ENCODE results near the gene ZSWIM1. TPM values are rescaled to one million over a fixed set of nuclear protein-coding genes. Genes with fewer than 3 reads are reported as not detected.
"Not testable (repeated sequence)": the region's sequence is repeated elsewhere in the genome, so short reads cannot be mapped to it uniquely, and the experiment has no call there.

The ZSWIM1 gene
- total RNA-seq, 5 donors from 2014 or later (not counting 1 experiment from before 2014, with no cell fraction given), result 8.3 to 17.2 (median 14.6) TPM

- H3K4me1 Mint-ChIP-seq, result peaks cover 0 to 2% (median 0%) of the 10 kb centered on the region in 3 donors
- Histone ChIP-seq H3K4me3 (ENCODE audit: control insufficient read depth in 1 of 2, extremely low read depth in 1 of 2, low read length in 1 of 2) (no peak overlapping the region), H3K27me3 (replicated peaks in 1 of 2; ENCODE audit: control insufficient read depth in 2 of 2, extremely low read depth in 1 of 2, insufficient read depth in 2 of 2, low read length in 1 of 2) (no peaks in the 10 kb centered on the region), H3K36me3 (ENCODE audit: control insufficient read depth in 2 of 2, extremely low read depth in 1 of 2, insufficient read depth in 1 of 2, low read length in 1 of 2) (peaks cover 0 to 6% of the 10 kb centered on the region in 2 donors), H3K4me1 (ENCODE audit: control insufficient read depth in 1 of 2, extremely low read depth in 1 of 2, insufficient read depth in 2 of 2, low read length in 2 of 2) (no peaks in the 10 kb centered on the region), H3K27ac (ENCODE audit: low read length) (no peak overlapping the region), H3K9me3 (no peaks in the 10 kb centered on the region)
- ChIA-PET CTCF (no interaction called here), POLR2A (interaction anchor here in 1 of 2 donors (0.6 kb wide), 1 partner anchor 30 kb away, joined by 3 read pairs; no protein-coding TSS in a partner anchor)
- no peak for ATAC-seq (replicated peaks in 1 of 4)
- peaks cover 7% of the 10 kb centered on the region for H3K36me3 Mint-ChIP-seq
- no peaks in the 10 kb centered on the region for H3K27me3 Mint-ChIP-seq
- H3K27ac Mint-ChIP-seq, result no peak overlapping the region
- no peaks in the 10 kb centered on the region for H3K9me3 Mint-ChIP-seq
- no peak overlapping the region for H3K4me3 Mint-ChIP-seq
- no peak for DNase-seq
Observed at GRCh38 chr20:45867819-45868176, 13.2 kb upstream of the ZSWIM1 start.

GRCh38 chr20:45872626-45873025 lies 8.4 kb upstream of the ZSWIM1 start:
- ATAC-seq (replicated peaks in 1 of 4), result no peak
- peaks cover 17% of the 10 kb centered on the region for H3K36me3 Mint-ChIP-seq
- H3K27me3 Mint-ChIP-seq, result no peaks in the 10 kb centered on the region
- ChIA-PET POLR2A (no interaction called here), CTCF (no interaction called here)
- WGBS (ENCODE audit: insufficient coverage), result 100% methylated on average over 2 of the region's 4 CpGs
- no peak for DNase-seq
- H3K4me1 Mint-ChIP-seq, result no peaks in the 10 kb centered on the region
- H3K36me3 ChIP-seq (ENCODE audit: control insufficient read depth in 2 of 2, extremely low read depth in 1 of 2, insufficient read depth in 1 of 2, low read length in 1 of 2), result peaks cover 10 to 12% of the 10 kb centered on the region in 2 donors
- H3K9me3 ChIP-seq, result no peaks in the 10 kb centered on the region
- no peaks in the 10 kb centered on the region for H3K4me1 ChIP-seq (ENCODE audit: control insufficient read depth in 1 of 2, extremely low read depth in 1 of 2, insufficient read depth in 2 of 2, low read length in 2 of 2)
- no peak overlapping the region for H3K27ac Mint-ChIP-seq
- H3K4me3 Mint-ChIP-seq, result no peak overlapping the region
- H3K27me3 ChIP-seq (replicated peaks in 1 of 2; ENCODE audit: control insufficient read depth in 2 of 2, extremely low read depth in 1 of 2, insufficient read depth in 2 of 2, low read length in 1 of 2), result no peaks in the 10 kb centered on the region
- H3K4me3 ChIP-seq (ENCODE audit: control insufficient read depth in 1 of 2, extremely low read depth in 1 of 2, low read length in 1 of 2), result no peak overlapping the region
- H3K27ac ChIP-seq (ENCODE audit: low read length), result no peak overlapping the region
- no peaks in the 10 kb centered on the region for H3K9me3 Mint-ChIP-seq

- H3K27me3 ChIP-seq (replicated peaks in 1 of 2; ENCODE audit: control insufficient read depth in 2 of 2, extremely low read depth in 1 of 2, insufficient read depth in 2 of 2, low read length in 1 of 2), result no peaks in the 10 kb centered on the region
- no CpG with 5 or more reads among the region's 1 CpG for WGBS (ENCODE audit: insufficient coverage)
- no peaks in the 10 kb centered on the region for H3K27me3 Mint-ChIP-seq
- ChIA-PET POLR2A (no interaction called here), CTCF (no interaction called here)
- H3K4me1 ChIP-seq (ENCODE audit: control insufficient read depth in 1 of 2, extremely low read depth in 1 of 2, insufficient read depth in 2 of 2, low read length in 2 of 2), result no peaks in the 10 kb centered on the region
- DNase-seq (no peak), ATAC-seq (replicated peaks in 1 of 4) (no peak)
- peaks cover 17% of the 10 kb centered on the region for H3K36me3 Mint-ChIP-seq
- H3K4me3 Mint-ChIP-seq, result no peak overlapping the region
- H3K4me3 ChIP-seq (ENCODE audit: control insufficient read depth in 1 of 2, extremely low read depth in 1 of 2, low read length in 1 of 2), result no peak overlapping the region
- H3K27ac Mint-ChIP-seq, result no peak overlapping the region
- no peaks in the 10 kb centered on the region for H3K9me3 ChIP-seq
- H3K36me3 ChIP-seq (ENCODE audit: control insufficient read depth in 2 of 2, extremely low read depth in 1 of 2, insufficient read depth in 1 of 2, low read length in 1 of 2), result peaks cover 12 to 19% of the 10 kb centered on the region in 2 donors
- H3K9me3 Mint-ChIP-seq, result no peaks in the 10 kb centered on the region
- no peak overlapping the region for H3K27ac ChIP-seq (ENCODE audit: low read length)
- no peaks in the 10 kb centered on the region for H3K4me1 Mint-ChIP-seq
Observed at GRCh38 chr20:45873409-45874103, 7.5 kb upstream of the ZSWIM1 start.

- POLR2A ChIA-PET; H3K4me3 ChIP-seq (ENCODE audit: control insufficient read depth in 1 of 2, extremely low read depth in 1 of 2, low read length in 1 of 2); DNase-seq; H3K4me1 ChIP-seq (ENCODE audit: control insufficient read depth in 1 of 2, extremely low read depth in 1 of 2, insufficient read depth in 2 of 2, low read length in 2 of 2); H3K9me3 ChIP-seq; H3K27ac ChIP-seq (ENCODE audit: low read length); H3K9me3 Mint-ChIP-seq; H3K4me3 Mint-ChIP-seq; H3K27me3 ChIP-seq (replicated peaks in 1 of 2; ENCODE audit: control insufficient read depth in 2 of 2, extremely low read depth in 1 of 2, insufficient read depth in 2 of 2, low read length in 1 of 2); H3K4me1 Mint-ChIP-seq; H3K27me3 Mint-ChIP-seq; H3K27ac Mint-ChIP-seq; CTCF ChIA-PET; ATAC-seq (replicated peaks in 1 of 4): not testable (repeated sequence)
- peaks cover 12 to 19% of the 10 kb centered on the region in 2 donors for H3K36me3 ChIP-seq (ENCODE audit: control insufficient read depth in 2 of 2, extremely low read depth in 1 of 2, insufficient read depth in 1 of 2, low read length in 1 of 2)
- WGBS (ENCODE audit: insufficient coverage), result 91% methylated on average over 7 of the region's 10 CpGs
- H3K36me3 Mint-ChIP-seq, result peaks cover 17% of the 10 kb centered on the region
Observed at GRCh38 chr20:45874104-45874481, 6.9 kb upstream of the ZSWIM1 start.

- Mint-ChIP-seq H3K27ac (no peak overlapping the region), H3K36me3 (peaks cover 17% of the 10 kb centered on the region)
- CTCF ChIA-PET, result no interaction called here
Observed at GRCh38 chr20:45874576-45874975, 6.5 kb upstream of the ZSWIM1 start.

GRCh38 chr20:45878076-45878761 lies 2.8 kb upstream of the ZSWIM1 start:
- H3K27ac ChIP-seq (ENCODE audit: low read length), result no peak overlapping the region
- Mint-ChIP-seq H3K27me3 (no peaks in the 10 kb centered on the region), H3K4me3 (no peak overlapping the region), H3K4me1 (peaks cover 22 to 26% (median 22%) of the 10 kb centered on the region in 3 donors), H3K36me3 (peaks cover 18% of the 10 kb centered on the region), H3K9me3 (no peaks in the 10 kb centered on the region), H3K27ac (no peak overlapping the region)
- no peaks in the 10 kb centered on the region for H3K27me3 ChIP-seq (replicated peaks in 1 of 2; ENCODE audit: control insufficient read depth in 2 of 2, extremely low read depth in 1 of 2, insufficient read depth in 2 of 2, low read length in 1 of 2)
- no peak for ATAC-seq (replicated peaks in 1 of 4)
- POLR2A ChIA-PET, result no interaction called here
- DNase-seq, result no peak
- peaks cover 10 to 29% of the 10 kb centered on the region in 2 donors for H3K36me3 ChIP-seq (ENCODE audit: control insufficient read depth in 2 of 2, extremely low read depth in 1 of 2, insufficient read depth in 1 of 2, low read length in 1 of 2)
- 96% methylated on average over 13 of the region's 13 CpGs for WGBS (ENCODE audit: insufficient coverage)
- peaks cover 5 to 19% of the 10 kb centered on the region in 2 experiments for H3K4me1 ChIP-seq (ENCODE audit: control insufficient read depth in 1 of 2, extremely low read depth in 1 of 2, insufficient read depth in 2 of 2, low read length in 2 of 2)
- CTCF ChIA-PET, result no interaction called here
- no peak overlapping the region for H3K4me3 ChIP-seq (ENCODE audit: control insufficient read depth in 1 of 2, extremely low read depth in 1 of 2, low read length in 1 of 2)
- no peaks in the 10 kb centered on the region for H3K9me3 ChIP-seq

More at GRCh38 chr20:45874576-45874975, 6.5 kb upstream of the ZSWIM1 start:
- DNase-seq (no peak), ATAC-seq (replicated peaks in 1 of 4) (no peak)
- Mint-ChIP-seq H3K4me3 (no peak overlapping the region), H3K4me1 (no peaks in the 10 kb centered on the region), H3K9me3 (no peaks in the 10 kb centered on the region), H3K27me3 (no peaks in the 10 kb centered on the region)
- Histone ChIP-seq H3K36me3 (ENCODE audit: control insufficient read depth in 2 of 2, extremely low read depth in 1 of 2, insufficient read depth in 1 of 2, low read length in 1 of 2) (peaks cover 10 to 19% of the 10 kb centered on the region in 2 donors), H3K4me1 (ENCODE audit: control insufficient read depth in 1 of 2, extremely low read depth in 1 of 2, insufficient read depth in 2 of 2, low read length in 2 of 2) (no peaks in the 10 kb centered on the region), H3K9me3 (no peaks in the 10 kb centered on the region), H3K27me3 (replicated peaks in 1 of 2; ENCODE audit: control insufficient read depth in 2 of 2, extremely low read depth in 1 of 2, insufficient read depth in 2 of 2, low read length in 1 of 2) (no peaks in the 10 kb centered on the region), H3K27ac (ENCODE audit: low read length) (no peak overlapping the region), H3K4me3 (ENCODE audit: control insufficient read depth in 1 of 2, extremely low read depth in 1 of 2, low read length in 1 of 2) (no peak overlapping the region)
- POLR2A ChIA-PET, result no interaction called here
- WGBS (ENCODE audit: insufficient coverage), result 94% methylated on average over 4 of the region's 4 CpGs

Data from T-cell (primary cell).